ENCODE measurements around the gene MAFG. TPM values are rescaled to one million over a fixed set of nuclear protein-coding genes. Genes with fewer than 3 reads are reported as not detected.

The MAFG gene
- total and polyA plus RNA-seq, 7 donors = 8.8 to 21.9 (median 16.8) TPM

DNA sequence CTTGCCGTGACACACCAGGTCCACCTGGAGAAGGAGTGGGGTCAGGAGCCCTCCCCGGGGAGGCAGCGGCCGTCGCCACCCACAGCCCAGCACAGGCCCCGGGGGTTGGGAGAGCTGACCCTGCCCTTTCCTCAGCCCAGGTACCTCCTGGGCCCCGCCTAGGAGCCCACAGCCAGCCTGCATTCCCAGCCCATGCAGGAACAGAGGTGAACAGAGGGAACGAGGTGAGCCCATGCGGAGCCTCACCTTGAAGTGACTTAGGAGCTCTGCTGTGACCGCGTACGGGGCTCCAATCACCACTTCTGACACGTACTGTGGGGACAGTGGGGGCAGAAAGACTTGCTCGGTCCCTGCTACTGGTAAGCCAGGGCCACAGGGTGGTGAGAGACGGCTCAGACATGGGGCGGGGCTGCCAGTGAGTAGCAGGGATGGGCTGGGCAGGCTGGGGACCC, 22.1 kb downstream of the MAFG start:
- no peak for DNase-seq
- TF ChIP-seq EP300 (IDR thresholded peaks at IDR 0.05) (no peak), POLR2AphosphoS5 (IDR thresholded peaks at IDR 0.05) (no peak), POLR2A (IDR thresholded peaks at IDR 0.05) (no peak)
- TF ChIP-seq, protein P1, sequence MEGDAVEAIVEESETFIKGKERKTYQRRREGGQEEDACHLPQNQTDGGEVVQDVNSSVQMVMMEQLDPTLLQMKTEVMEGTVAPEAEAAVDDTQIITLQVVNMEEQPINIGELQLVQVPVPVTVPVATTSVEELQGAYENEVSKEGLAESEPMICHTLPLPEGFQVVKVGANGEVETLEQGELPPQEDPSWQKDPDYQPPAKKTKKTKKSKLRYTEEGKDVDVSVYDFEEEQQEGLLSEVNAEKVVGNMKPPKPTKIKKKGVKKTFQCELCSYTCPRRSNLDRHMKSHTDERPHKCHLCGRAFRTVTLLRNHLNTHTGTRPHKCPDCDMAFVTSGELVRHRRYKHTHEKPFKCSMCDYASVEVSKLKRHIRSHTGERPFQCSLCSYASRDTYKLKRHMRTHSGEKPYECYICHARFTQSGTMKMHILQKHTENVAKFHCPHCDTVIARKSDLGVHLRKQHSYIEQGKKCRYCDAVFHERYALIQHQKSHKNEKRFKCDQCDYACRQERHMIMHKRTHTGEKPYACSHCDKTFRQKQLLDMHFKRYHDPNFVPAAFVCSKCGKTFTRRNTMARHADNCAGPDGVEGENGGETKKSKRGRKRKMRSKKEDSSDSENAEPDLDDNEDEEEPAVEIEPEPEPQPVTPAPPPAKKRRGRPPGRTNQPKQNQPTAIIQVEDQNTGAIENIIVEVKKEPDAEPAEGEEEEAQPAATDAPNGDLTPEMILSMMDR (IDR thresholded peaks at IDR 0.05) = no peak
- 93 to 95% methylated on average over 16 of the region's 16 CpGs for WGBS, 2 donors
- Histone ChIP-seq H3K27me3 (peaks cover 4 to 27% (median 23%) of the 10 kb centered on the region in 3 donors), H3K4me3 (no peak overlapping the region), H3K9me3 (no peaks in the 10 kb centered on the region), H3K36me3 (peaks cover 0 to 15% (median 2%) of the 10 kb centered on the region in 4 donors), H3K4me1 (peaks cover 0 to 20% (median 19%) of the 10 kb centered on the region in 4 donors), H3K27ac (no peak overlapping the region)
- intact Hi-C loops (cut with DNase I) = no loop called here

GRCh38 chr17:81904600-81905423, 22.7 kb downstream of the MAFG start:
- Histone ChIP-seq H3K4me3 (no peak overlapping the region), H3K4me1 (peaks cover 0 to 15% (median 14%) of the 10 kb centered on the region in 4 donors), H3K27ac (no peak overlapping the region), H3K36me3 (peaks cover 0 to 21% (median 5%) of the 10 kb centered on the region in 4 donors), H3K9me3 (no peaks in the 10 kb centered on the region), H3K27me3 (peaks cover 4 to 27% (median 23%) of the 10 kb centered on the region in 3 donors)
- WGBS, 2 donors = 91% methylated on average over 28 of the region's 28 CpGs
- intact Hi-C loops (cut with DNase I) = no loop called here
- TF ChIP-seq EP300 (IDR thresholded peaks at IDR 0.05) = no peak
- TF ChIP-seq POLR2AphosphoS5 (IDR thresholded peaks at IDR 0.05) = no peak
- TF ChIP-seq, protein P1 (IDR thresholded peaks at IDR 0.05) = no peak
- TF ChIP-seq POLR2A (IDR thresholded peaks at IDR 0.05) = no peak
- DNase-seq = no peak

- Histone ChIP-seq H3K4me3 (no peak overlapping the region), H3K27me3 (peaks cover 4 to 27% (median 23%) of the 10 kb centered on the region in 3 donors), H3K4me1 (peaks cover 0 to 15% (median 14%) of the 10 kb centered on the region in 4 donors), H3K36me3 (peaks cover 0 to 29% (median 13%) of the 10 kb centered on the region in 4 donors), H3K27ac (no peak overlapping the region), H3K9me3 (no peaks in the 10 kb centered on the region)
- no peak for TF ChIP-seq POLR2A (IDR thresholded peaks at IDR 0.05)
- TF ChIP-seq, protein P1 (IDR thresholded peaks at IDR 0.05) = no peak
- TF ChIP-seq EP300 (IDR thresholded peaks at IDR 0.05) = no peak
- TF ChIP-seq POLR2AphosphoS5 (IDR thresholded peaks at IDR 0.05) = no peak
- intact Hi-C loops (cut with DNase I) = no loop called here
- DNase-seq = no peak
- 95% methylated on average over 24 of the region's 24 CpGs for WGBS, 2 donors
These were observed 23.5 kb downstream of the MAFG start for GRCh38 chr17:81903896-81904599.

- peaks cover 0 to 33% (median 18%) of the 10 kb centered on the region in 4 donors for H3K36me3 ChIP-seq
- intact Hi-C loops (cut with DNase I) = no loop called here
- no peak overlapping the region for H3K4me3 ChIP-seq
- H3K9me3 ChIP-seq = no peaks in the 10 kb centered on the region
- WGBS, 2 donors = 92 to 95% methylated on average over 10 of the region's 10 CpGs
- no peak for TF ChIP-seq POLR2AphosphoS5 (IDR thresholded peaks at IDR 0.05)
- TF ChIP-seq, protein P1 (IDR thresholded peaks at IDR 0.05) = no peak
- TF ChIP-seq POLR2A (IDR thresholded peaks at IDR 0.05) = no peak
- TF ChIP-seq EP300 (IDR thresholded peaks at IDR 0.05) = no peak
- H3K27me3 ChIP-seq = peaks cover 4 to 27% (median 23%) of the 10 kb centered on the region in 3 donors
- H3K4me1 ChIP-seq = peaks cover 0 to 15% (median 14%) of the 10 kb centered on the region in 4 donors
- no peak for DNase-seq
- H3K27ac ChIP-seq = no peak overlapping the region
These were observed 24.1 kb downstream of the MAFG start for GRCh38 chr17:81903415-81903831.

Measured in sigmoid colon (tissue), 7 donors.